SK-N-SH (cell line): ENCODE results near the gene MOB2. TPM values are rescaled to one million over a fixed set of nuclear protein-coding genes. Genes with fewer than 3 reads are reported as not detected.

Source experiments
- CTCF ChIA-PET: fragments of 300-600, 350-600 bp; formaldehyde crosslinking; extraction: SDS; loops from one replicate; lab custom pipeline; 2021; lab: Yijun Ruan, JAX
- POLR2A ChIA-PET: fragments of 350-600 bp; sonication (Branson Sonifier 250); formaldehyde crosslinking; extraction: SDS; loops from one replicate; lab custom pipeline; 2020; ENCODE audit warnings: antibody characterized with exemption, inconsistent platforms; lab: Yijun Ruan, JAX
- DNase-seq: peaks from one replicate; pipeline ENCODE4 v3.0.0; 2012
- H2AFZ ChIP-seq: fragments of 200-600 bp; sonication (generic); 2 replicates; pipeline ENCODE4 v1.8.1; 2016; ENCODE audit warnings: antibody characterized with exemption, mild to moderate bottlenecking, low read depth
- H3F3A ChIP-seq: fragments of 200-600 bp; sonication (generic); replicated peaks from 2 replicates; pipeline ENCODE3; 2016; ENCODE audit warnings: antibody characterized with exemption, mild to moderate bottlenecking; ENCODE audit not compliant: insufficient read depth
- H3K27ac ChIP-seq, 2 experiments: fragments of 200-500 bp in 1 of 2; fragments of 200-600 bp in 1 of 2; sonication (Bioruptor generic) in 1 of 2; sonication (generic), shearing (Covaris generic) in 1 of 2; 2 replicates each; pipeline versions ENCODE4 v1.5.1 to v1.6.1; 2014 to 2016; ENCODE audit warnings: low read depth in 2 of 2, inconsistent platforms in 1 of 2, low read length in 1 of 2, mild to moderate bottlenecking in 1 of 2, mixed read lengths in 1 of 2
- H3K27me3 ChIP-seq: fragments of 200-600 bp; sonication (generic), shearing (Covaris generic); 2 replicates; pipeline ENCODE4 v1.6.1; 2016; ENCODE audit warnings: mixed run types; ENCODE audit not compliant: insufficient read depth
- H3K36me3 ChIP-seq, 2 experiments: fragments of 200-500 bp in 1 of 2; fragments of 200-600 bp in 1 of 2; sonication (Bioruptor generic) in 1 of 2; sonication (generic) in 1 of 2; replicated peaks in 1 of 2; 2 replicates each; pipeline versions ENCODE3 to v1.5.1; 2014 to 2016; ENCODE audit warnings: low read length in 1 of 2, mild to moderate bottlenecking in 1 of 2; ENCODE audit not compliant: insufficient read depth in 2 of 2, control insufficient read depth in 1 of 2
- H3K4me1 ChIP-seq, 2 experiments: fragments of 200-500 bp in 1 of 2; fragments of 200-600 bp in 1 of 2; sonication (Bioruptor generic) in 1 of 2; sonication (generic), shearing (Covaris generic) in 1 of 2; 2 replicates each; pipeline versions ENCODE4 v1.5.1 to v1.6.1; 2014 to 2016; ENCODE audit warnings: low read depth in 1 of 2, low read length in 1 of 2, mixed run types in 1 of 2; ENCODE audit not compliant: insufficient read depth in 2 of 2, control insufficient read depth in 1 of 2
- H3K4me2 ChIP-seq: fragments of 200-600 bp; sonication (generic), shearing (Covaris generic); 2 replicates; pipeline ENCODE4 v1.6.1; 2017; ENCODE audit warnings: mixed run types
- H3K4me3 ChIP-seq, 2 experiments: fragments of 200-500 bp in 1 of 2; fragments of 200-600 bp in 1 of 2; sonication (Bioruptor generic) in 1 of 2; sonication (generic), shearing (Covaris generic) in 1 of 2; 2 replicates each; pipeline versions ENCODE4 v1.5.1 to v1.8.1; 2014 to 2016; ENCODE audit warnings: low read depth in 2 of 2, inconsistent platforms in 1 of 2, low read length in 1 of 2, mild to moderate bottlenecking in 1 of 2, mixed read lengths in 1 of 2, moderate library complexity in 1 of 2
- H3K79me2 ChIP-seq: fragments of 200-600 bp; sonication (generic); 2 replicates; pipeline ENCODE4 v1.8.1; 2017; ENCODE audit warnings: mild to moderate bottlenecking; ENCODE audit not compliant: insufficient read depth
- H3K9ac ChIP-seq: fragments of 200-600 bp; sonication (generic); 2 replicates; pipeline ENCODE4 v1.6.1; 2017; ENCODE audit warnings: mixed run types
- H3K9me2 ChIP-seq: fragments of 200-600 bp; sonication (generic); 2 replicates; pipeline ENCODE4 v1.6.1; 2017; ENCODE audit warnings: mixed run types
- H3K9me3 ChIP-seq: fragments of 200-600 bp; sonication (generic); 2 replicates; pipeline ENCODE4 v1.6.1; 2017; ENCODE audit warnings: mixed run types, mild to moderate bottlenecking, moderate library complexity
- H4K20me1 ChIP-seq: fragments of 200-600 bp; sonication (generic); 2 replicates; pipeline ENCODE4 v1.6.1; 2017; ENCODE audit warnings: mild to moderate bottlenecking, mixed run types; ENCODE audit not compliant: insufficient read depth
- CHD2 ChIP-seq: fragments of 150-350 bp; IDR thresholded peaks from 2 replicates; pipeline ENCODE4 v1.6.1; 2018; ENCODE audit warnings: low read length; ENCODE audit not compliant: partially characterized antibody
- ELF1 ChIP-seq: IDR thresholded peaks from 2 replicates; pipeline ENCODE4 v1.4.0; 2012
- EP300 ChIP-seq, 2 experiments: IDR thresholded peaks; 2 replicates each; pipeline versions ENCODE4 v1.4.0 to v1.6.1; 2012; ENCODE audit warnings: borderline replicate concordance in 1 of 2, low read depth in 1 of 2, low read length in 1 of 2
- EZH2phosphoT487 ChIP-seq: fragments of 200-600 bp; sonication (generic); IDR thresholded peaks from 2 replicates; pipeline ENCODE4 v1.6.1; 2017; ENCODE audit warnings: low read depth, mixed run types, mild to moderate bottlenecking, antibody characterized with exemption, moderate library complexity, borderline replicate concordance
- FOSL2 ChIP-seq: IDR thresholded peaks from 2 replicates; pipeline ENCODE4 v1.4.0; 2012; ENCODE audit warnings: low read depth, mild to moderate bottlenecking, moderate library complexity, borderline replicate concordance
- FOXJ3 ChIP-seq: sonication (generic); formaldehyde crosslinking; IDR thresholded peaks from 2 replicates; pipeline ENCODE4 v1.5.1; 2020; ENCODE audit warnings: mild to moderate bottlenecking, missing genetic modification reagents
- FOXM1 ChIP-seq: IDR thresholded peaks from 2 replicates; pipeline ENCODE4 v1.4.0; 2012; ENCODE audit warnings: low read depth, mild to moderate bottlenecking
- GABPA ChIP-seq: IDR thresholded peaks from 2 replicates; pipeline ENCODE4 v1.4.0; 2012; ENCODE audit warnings: low read depth, mild to moderate bottlenecking
- JUND ChIP-seq: IDR thresholded peaks from 2 replicates; pipeline ENCODE4 v1.4.0; 2012
- MXI1 ChIP-seq: IDR thresholded peaks from 2 replicates; pipeline ENCODE4 v1.6.1; 2012; ENCODE audit warnings: mild to moderate bottlenecking, low read depth, low read length, improper control_type of control experiment
- NFIC ChIP-seq: IDR thresholded peaks from 2 replicates; pipeline ENCODE4 v1.4.0; 2012; ENCODE audit warnings: borderline replicate concordance
- NRF1 ChIP-seq: IDR thresholded peaks from 2 replicates; pipeline ENCODE4 v1.6.1; 2012; ENCODE audit warnings: low read depth, mild to moderate bottlenecking, low read length
- POLR2AphosphoS5 ChIP-seq: IDR thresholded peaks from 2 replicates; pipeline ENCODE4 v1.6.1; 2012; ENCODE audit warnings: low read depth, low read length
- RCOR1 ChIP-seq: fragments of 150-350 bp; IDR thresholded peaks from 2 replicates; pipeline ENCODE4 v1.6.1; 2017; ENCODE audit warnings: antibody characterized with exemption, low read length
- RFX5 ChIP-seq: IDR thresholded peaks from 2 replicates; pipeline ENCODE4 v1.6.1; 2012; ENCODE audit warnings: mild to moderate bottlenecking, improper control_type of control experiment, low read length
- RXRA ChIP-seq: IDR thresholded peaks from 2 replicates; pipeline ENCODE4 v1.4.0; 2012; ENCODE audit warnings: low read depth, mild to moderate bottlenecking, borderline replicate concordance
- SIN3A ChIP-seq: IDR thresholded peaks from 2 replicates; pipeline ENCODE4 v1.6.1; 2012; ENCODE audit warnings: low read depth, mild to moderate bottlenecking, low read length, moderate library complexity, borderline replicate concordance
- SMC3 ChIP-seq: IDR thresholded peaks from 2 replicates; pipeline ENCODE4 v1.6.1; 2012; ENCODE audit warnings: low read depth, low read length, improper control_type of control experiment
- TAF1 ChIP-seq: IDR thresholded peaks from 2 replicates; pipeline ENCODE4 v1.6.1; 2012; ENCODE audit warnings: low read depth, mild to moderate bottlenecking, low read length, moderate library complexity, borderline replicate concordance
- TCF12 ChIP-seq: IDR thresholded peaks from 2 replicates; pipeline ENCODE4 v1.4.0; 2012
- YY1 ChIP-seq: IDR thresholded peaks from 2 replicates; pipeline ENCODE4 v1.4.0; 2012; ENCODE audit warnings: low read depth, mild to moderate bottlenecking
- WGBS: methylation state at CpG from one replicate; pipeline ENCODE4 v1.1.6; 2017; ENCODE audit warnings: low lambda C conversion rate; 5-methylcytosine and 5-hydroxymethylcytosine counted together
- polyA plus RNA-seq, 3 experiments: library from polyadenylated mRNA; depleted of rRNA; stranded (reverse); fragments of >200 nt; gene quantifications; 2 replicates each; pipeline ENCODE4 v1.2.3, GENCODE V29; 2012
- TF ChIP-seq, protein P1 (sequence below): IDR thresholded peaks from 2 replicates; pipeline ENCODE4 v1.4.0; 2012; ENCODE audit warnings: low read depth
- TF ChIP-seq, protein P2 (sequence below): fragments of 150-350 bp; IDR thresholded peaks from 2 replicates; pipeline ENCODE4 v1.6.1; 2017; ENCODE audit warnings: antibody characterized with exemption, low read length, low read depth, borderline replicate concordance
- TF ChIP-seq, protein P3 (sequence below): IDR thresholded peaks from 2 replicates; pipeline ENCODE4; 2012

MOB2 gene
- polyA plus RNA-seq, 1 of the 3 experiments (the other 2 are of a cell fraction): 45.8 TPM

DNA sequence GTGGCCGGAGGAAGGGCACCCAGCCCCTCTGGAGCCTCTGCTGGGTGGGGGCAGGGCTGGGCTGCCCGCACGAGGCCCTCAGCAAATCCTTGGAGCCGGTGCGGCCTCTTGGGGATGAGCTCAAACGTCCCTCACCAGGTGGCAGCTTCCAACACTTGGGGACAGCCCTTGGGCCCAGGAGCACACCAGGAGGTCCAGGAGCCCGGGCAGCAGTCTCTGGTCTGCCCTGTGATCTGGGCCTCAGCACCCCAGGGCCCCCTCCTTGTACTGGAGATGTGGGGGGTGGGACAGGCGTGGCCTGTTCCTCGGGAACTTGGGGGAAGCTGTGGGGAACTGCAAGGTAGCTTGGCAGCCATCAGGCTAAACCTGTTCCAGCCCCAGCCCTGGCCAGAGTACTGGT is 40.0 kb downstream of the MOB2 start:
- H3K79me2 ChIP-seq: no peaks in the 10 kb centered on the region
- CTCF ChIA-PET: interaction anchor here (0.9 to 1.0 kb wide), 3 partner anchors 10 to 68 kb away, joined by 3 to 4 read pairs (median 3); no protein-coding TSS in a partner anchor
- H2AFZ ChIP-seq: no peak overlapping the region
- no peaks in the 10 kb centered on the region for H3F3A ChIP-seq
- H3K9ac ChIP-seq: no peak overlapping the region
- no peaks in the 10 kb centered on the region for H3K9me3 ChIP-seq
- no peaks in the 10 kb centered on the region for H3K9me2 ChIP-seq
- no peak for TF ChIP-seq JUND
- TF ChIP-seq MXI1: no peak
- TF ChIP-seq TAF1: no peak
- no peak for TF ChIP-seq GABPA
- TF ChIP-seq, protein P1, sequence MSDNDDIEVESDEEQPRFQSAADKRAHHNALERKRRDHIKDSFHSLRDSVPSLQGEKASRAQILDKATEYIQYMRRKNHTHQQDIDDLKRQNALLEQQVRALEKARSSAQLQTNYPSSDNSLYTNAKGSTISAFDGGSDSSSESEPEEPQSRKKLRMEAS: no peak
- no peak for TF ChIP-seq RXRA
- TF ChIP-seq YY1: no peak
- no peak for TF ChIP-seq TCF12
- no peak for TF ChIP-seq POLR2AphosphoS5
- TF ChIP-seq SMC3: no peak
- TF ChIP-seq, protein P2, sequence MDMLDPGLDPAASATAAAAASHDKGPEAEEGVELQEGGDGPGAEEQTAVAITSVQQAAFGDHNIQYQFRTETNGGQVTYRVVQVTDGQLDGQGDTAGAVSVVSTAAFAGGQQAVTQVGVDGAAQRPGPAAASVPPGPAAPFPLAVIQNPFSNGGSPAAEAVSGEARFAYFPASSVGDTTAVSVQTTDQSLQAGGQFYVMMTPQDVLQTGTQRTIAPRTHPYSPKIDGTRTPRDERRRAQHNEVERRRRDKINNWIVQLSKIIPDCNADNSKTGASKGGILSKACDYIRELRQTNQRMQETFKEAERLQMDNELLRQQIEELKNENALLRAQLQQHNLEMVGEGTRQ: no peak
- no peak for TF ChIP-seq RFX5
- TF ChIP-seq FOXM1: no peak
- TF ChIP-seq, protein P3, sequence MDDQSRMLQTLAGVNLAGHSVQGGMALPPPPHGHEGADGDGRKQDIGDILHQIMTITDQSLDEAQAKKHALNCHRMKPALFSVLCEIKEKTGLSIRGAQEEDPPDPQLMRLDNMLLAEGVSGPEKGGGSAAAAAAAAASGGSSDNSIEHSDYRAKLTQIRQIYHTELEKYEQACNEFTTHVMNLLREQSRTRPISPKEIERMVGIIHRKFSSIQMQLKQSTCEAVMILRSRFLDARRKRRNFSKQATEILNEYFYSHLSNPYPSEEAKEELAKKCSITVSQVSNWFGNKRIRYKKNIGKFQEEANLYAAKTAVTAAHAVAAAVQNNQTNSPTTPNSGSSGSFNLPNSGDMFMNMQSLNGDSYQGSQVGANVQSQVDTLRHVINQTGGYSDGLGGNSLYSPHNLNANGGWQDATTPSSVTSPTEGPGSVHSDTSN: no peak
- TF ChIP-seq RCOR1: no peak
- TF ChIP-seq FOSL2: no peak
- no peak for TF ChIP-seq CHD2
- H3K27me3 ChIP-seq: no peaks in the 10 kb centered on the region
- no peaks in the 10 kb centered on the region for H4K20me1 ChIP-seq
- no peak overlapping the region for H3K4me3 ChIP-seq
- WGBS: 49% methylated on average over 2 of the region's 9 CpGs
- H3K4me1 ChIP-seq: no peaks in the 10 kb centered on the region; a peak in 1 of 4 replicates
- no peaks in the 10 kb centered on the region for H3K36me3 ChIP-seq
- POLR2A ChIA-PET: no interaction called here
- H3K4me2 ChIP-seq: no peak overlapping the region
- H3K27ac ChIP-seq: no peak overlapping the region; a peak in 1 of 4 replicates
- no peak for DNase-seq

DNA sequence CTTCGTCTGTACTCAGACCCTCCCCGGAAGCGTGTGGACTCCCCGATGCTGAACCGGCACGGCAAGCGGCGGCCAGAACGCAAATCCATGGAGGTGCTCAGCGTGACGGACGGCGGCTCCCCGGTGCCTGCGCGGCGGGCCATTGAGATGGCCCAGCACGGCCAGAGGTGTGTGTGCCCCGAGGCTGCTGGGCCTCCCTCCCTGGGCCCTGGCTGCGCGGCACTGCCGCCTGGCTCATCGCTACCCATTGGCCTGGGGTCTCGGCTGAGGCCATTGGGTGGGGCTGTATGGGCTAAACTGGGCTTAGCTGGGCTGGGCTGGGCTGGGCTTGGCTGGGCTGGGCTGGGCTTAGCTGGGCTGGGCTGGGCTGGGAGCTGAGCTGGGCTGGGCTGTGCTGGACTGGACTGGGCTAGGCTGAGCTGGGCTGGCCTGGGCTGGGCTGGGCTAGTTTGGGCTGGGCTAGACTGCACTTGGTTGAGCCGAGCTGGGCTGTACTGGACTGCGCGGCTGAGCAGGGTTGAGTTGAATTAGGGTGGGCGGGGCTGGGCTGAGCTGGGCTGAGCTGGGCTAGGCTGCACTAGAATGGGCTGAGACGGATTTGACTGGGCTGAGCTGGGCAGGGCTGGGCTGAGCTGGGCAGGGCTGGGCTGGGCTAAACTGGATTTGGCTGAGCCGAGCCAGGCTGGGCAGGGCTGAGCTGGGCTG is 40.7 kb downstream of the MOB2 start:
- no peaks in the 10 kb centered on the region for H3K9me2 ChIP-seq
- no peaks in the 10 kb centered on the region for H3K9me3 ChIP-seq
- H2AFZ ChIP-seq: no peak overlapping the region
- WGBS: 95% methylated on average over 16 of the region's 30 CpGs
- H3K4me3 ChIP-seq: no peak overlapping the region
- H3F3A ChIP-seq: no peaks in the 10 kb centered on the region
- H3K27me3 ChIP-seq: no peaks in the 10 kb centered on the region
- no peak for DNase-seq
- TF ChIP-seq MXI1 (no peak), ELF1 (no peak), SIN3A (no peak), EP300 (IDR thresholded peaks at IDR 0.05; ENCODE audit: borderline replicate concordance in 1 of 2, low read depth in 1 of 2, low read length in 1 of 2) (no peak), NFIC (no peak), NRF1 (no peak), SMC3 (no peak), EZH2phosphoT487 (no peak), FOXJ3 (CRISPR knock-in tag) (no peak), RFX5 (no peak)
- ChIA-PET POLR2A (no interaction called here), CTCF (interaction anchor here (0.9 to 1.0 kb wide), 2 partner anchors 9 to 12 kb away, joined by 3 read pairs; no protein-coding TSS in a partner anchor)
- no peak overlapping the region for H3K4me2 ChIP-seq
- no peak overlapping the region for H3K27ac ChIP-seq
- H3K79me2 ChIP-seq: no peaks in the 10 kb centered on the region
- H3K9ac ChIP-seq: no peak overlapping the region
- H4K20me1 ChIP-seq: no peaks in the 10 kb centered on the region
- H3K36me3 ChIP-seq: no peaks in the 10 kb centered on the region
- no peaks in the 10 kb centered on the region; a peak in 1 of 4 replicates for H3K4me1 ChIP-seq
